HG03103 (cell line): ENCODE measurements around the gene LRRC1.
A peak's percentile ranks its signal among the peaks of the same experiment; 100 is the strongest.
"Not testable (repeated sequence)": the region's sequence is repeated elsewhere in the genome, so short reads cannot be mapped to it uniquely, and the experiment has no call there.

Experiments
- ATAC-seq: cut with Tn5 transposase; IDR thresholded peaks from one replicate; pipeline ENCODE4 v1.9.1; 2021; ENCODE audit warnings: low read depth; ENCODE audit not compliant: unreplicated experiment

The LRRC1 gene

GRCh38 chr6:53794720-53795339 is at the start of gene LRRC1:
Gene LRRC1 (plus strand): TSS chr6:53795005. CDS start chr6:53795257, 252 bp downstream.
- peak; percentile 80 for ATAC-seq

- ATAC-seq: no peak
Measured at GRCh38 chr6:53746442-53747103, 48.2 kb upstream of the LRRC1 start.

- no peak for ATAC-seq
Measured at GRCh38 chr6:53750052-53750650, 44.7 kb upstream of the LRRC1 start.

GRCh38 chr6:53751417-53751816 is 43.4 kb upstream of the LRRC1 start:
- no peak for ATAC-seq

GRCh38 chr6:53752440-53752839 is 42.4 kb upstream of the LRRC1 start:
- ATAC-seq: no peak

GRCh38 chr6:53752856-53753255 is 41.9 kb upstream of the LRRC1 start:
- no peak for ATAC-seq

GRCh38 chr6:53754330-53754729 is 40.5 kb upstream of the LRRC1 start:
- ATAC-seq: no peak

- no peak for ATAC-seq
Measured at GRCh38 chr6:53756396-53756795, 38.4 kb upstream of the LRRC1 start.

GRCh38 chr6:53758496-53758895 is 36.3 kb upstream of the LRRC1 start:
- ATAC-seq: no peak

GRCh38 chr6:53761036-53761435 is 33.8 kb upstream of the LRRC1 start:
- ATAC-seq: no peak

- ATAC-seq: no peak
Measured at GRCh38 chr6:53765270-53765669, 29.5 kb upstream of the LRRC1 start.

GRCh38 chr6:53766930-53767329 is 27.9 kb upstream of the LRRC1 start:
- no peak for ATAC-seq

- no peak for ATAC-seq
Measured at GRCh38 chr6:53767941-53768340, 26.9 kb upstream of the LRRC1 start.

- no peak for ATAC-seq
Measured at GRCh38 chr6:53768636-53769035, 26.2 kb upstream of the LRRC1 start.

- no peak for ATAC-seq
Measured at GRCh38 chr6:53770780-53771249, 24.0 kb upstream of the LRRC1 start.

- no peak for ATAC-seq
Measured at GRCh38 chr6:53771785-53772624, 22.8 kb upstream of the LRRC1 start.

- ATAC-seq: no peak
Measured at GRCh38 chr6:53773044-53773696, 21.6 kb upstream of the LRRC1 start.

- ATAC-seq: not testable (repeated sequence)
Measured at GRCh38 chr6:53776152-53776551, 18.7 kb upstream of the LRRC1 start.

GRCh38 chr6:53784991-53785390 is 9.8 kb upstream of the LRRC1 start:
- not testable (repeated sequence) for ATAC-seq

GRCh38 chr6:53786832-53787231 is 8.0 kb upstream of the LRRC1 start:
- no peak for ATAC-seq
